K562 (cell line): Measurements from ENCODE around the gene TTC16. TPM values are rescaled to one million over a fixed set of nuclear protein-coding genes. Genes with fewer than 3 reads are reported as not detected.

ENCODE experiments used
- ARID3A ChIP-seq: IDR thresholded peaks from 2 replicates; pipeline ENCODE4 v1.6.1; 2012; ENCODE audit warnings: low read depth, low read length, improper control_type of control experiment, borderline replicate concordance
- ATF6 ChIP-seq: sonication (generic); formaldehyde crosslinking; IDR thresholded peaks from 2 replicates; pipeline ENCODE4 v1.4.0; 2020; ENCODE audit warnings: mild to moderate bottlenecking, missing genetic modification reagents
- BHLHE40 ChIP-seq: IDR thresholded peaks from 2 replicates; pipeline ENCODE4 v1.6.1; 2011; ENCODE audit warnings: low read length, improper control_type of control experiment
- CBFA2T2 ChIP-seq: fragments of 450-650 bp; conservative IDR thresholded peaks from 2 replicates; pipeline ENCODE4 v1.6.1; 2017; ENCODE audit warnings: mild to moderate bottlenecking
- CEBPG ChIP-seq, 3 experiments: fragments of 200-800 bp in 1 of 3; sonication (Bioruptor generic) in 1 of 3; sonication (generic) in 1 of 3; formaldehyde crosslinking in 1 of 3; IDR thresholded peaks in 2 of 3; conservative IDR thresholded peaks in 1 of 3; 2 replicates each; pipeline versions ENCODE4 v1.6.1 to v1.8.0; 2016 to 2022; ENCODE audit warnings: missing compliant biosample characterization in 2 of 3, missing genetic modification characterization in 2 of 3, mild to moderate bottlenecking in 1 of 3, missing genetic modification reagents in 1 of 3
- E2F3 ChIP-seq: fragments of 250-450 bp; sonication (Bioruptor Pico); IDR thresholded peaks from 2 replicates; pipeline ENCODE4 v1.4.0; 2020; ENCODE audit warnings: mild to moderate bottlenecking
- HMBOX1 ChIP-seq: sonication (generic); IDR thresholded peaks from 2 replicates; pipeline ENCODE4 v1.6.1; 2016
- JUND ChIP-seq, 2 experiments: IDR thresholded peaks; 2 replicates in 1 of 2; 3 replicates in 1 of 2; pipeline ENCODE4 v1.6.1; 2011; ENCODE audit warnings: borderline replicate concordance in 2 of 2, low read depth in 2 of 2, low read length in 2 of 2, improper control_type of control experiment in 1 of 2, missing biosample characterization in 1 of 2, missing genetic modification characterization in 1 of 2, missing genetic modification reagents in 1 of 2
- MEF2D ChIP-seq: conservative IDR thresholded peaks from 2 replicates; pipeline ENCODE4 v1.6.1; 2016; ENCODE audit warnings: low read depth, missing genetic modification characterization, missing compliant biosample characterization
- MTA2 ChIP-seq: fragments of 450-650 bp; IDR thresholded peaks from 2 replicates; pipeline ENCODE4 v1.6.1; 2016; ENCODE audit warnings: low read depth
- NR2C1 ChIP-seq, 2 experiments: fragments of 450-650 bp; IDR thresholded peaks; 2 replicates each; pipeline ENCODE4 v1.6.1; 2017; ENCODE audit warnings: mild to moderate bottlenecking in 2 of 2, antibody characterized with exemption in 1 of 2, inconsistent platforms in 1 of 2, missing compliant biosample characterization in 1 of 2, missing genetic modification characterization in 1 of 2
- NRF1 ChIP-seq, 2 experiments: fragments of 450-650 bp; IDR thresholded peaks in 1 of 2; conservative IDR thresholded peaks in 1 of 2; 2 replicates each; pipeline ENCODE4 v1.6.1; 2014; ENCODE audit warnings: mild to moderate bottlenecking in 2 of 2
- PHF8 ChIP-seq: fragments of 200-600 bp; sonication (generic); IDR thresholded peaks from 2 replicates; pipeline ENCODE4 v1.6.1; 2012; ENCODE audit warnings: mixed run types, mild to moderate bottlenecking, inconsistent platforms, low read length, moderate library complexity, borderline replicate concordance
- RBFOX2 ChIP-seq: fragments of 200-400 bp; formaldehyde crosslinking; IDR thresholded peaks from 2 replicates; pipeline ENCODE4 v1.6.1; 2017; ENCODE audit warnings: low read depth, mild to moderate bottlenecking, low read length, moderate library complexity
- ZBTB1 ChIP-seq: sonication (generic); formaldehyde crosslinking; IDR thresholded peaks from 2 replicates; pipeline ENCODE4 v1.8.1; 2023; ENCODE audit warnings: missing genetic modification reagents, low read depth, mild to moderate bottlenecking, borderline replicate concordance
- ZNF384 ChIP-seq: IDR thresholded peaks from 2 replicates; pipeline ENCODE4 v1.6.1; 2012; ENCODE audit warnings: low read depth, low read length, improper control_type of control experiment
- ZNF512 ChIP-seq: IDR thresholded peaks from 2 replicates; pipeline ENCODE4 v1.6.1; 2016; ENCODE audit warnings: missing genetic modification characterization, missing compliant biosample characterization
- ZNF584 ChIP-seq: fragments of 200-800 bp; sonication (Bioruptor generic); IDR thresholded peaks from 2 replicates; pipeline ENCODE4 v1.6.1; 2016; ENCODE audit warnings: low read depth, mild to moderate bottlenecking, missing genetic modification characterization, missing compliant biosample characterization
- polyA plus RNA-seq, 8 experiments: library from polyadenylated mRNA; depleted of rRNA in 4 of 8; stranded (reverse) in 5 of 8; unstranded in 3 of 8; fragments of >200 nt; fragmentation: Nextera tagmentation in 2 of 8; fragmentation: Illumina TruSeq in 1 of 8; extraction: Ambion mirVana in 2 of 8; extraction: Trizol in 1 of 8; gene quantifications; 2 replicates each; pipeline versions ENCODE4 v1.2.1 to v1.2.3, GENCODE V29; 2011 to 2014; ENCODE audit warnings: inconsistent platforms in 1 of 8, missing spikeins in 1 of 8
- total RNA-seq, 7 experiments: library from RNA; depleted of rRNA in 6 of 7; stranded (reverse); fragments of >200 nt in 6 of 7; fragmentation: Illumina TruSeq in 2 of 7; extraction: Trizol in 2 of 7; gene quantifications; 2 replicates each; pipeline versions ENCODE4 v1.2.1 to v1.2.3, GENCODE V29; 2011 to 2021; ENCODE audit warnings: low replicate concordance in 1 of 7

The TTC16 gene
- total and polyA plus RNA-seq, 9 of the 15 experiments (the other 6 are each of a cell fraction or from before 2014, with no cell fraction given), result 0.11 TPM; not detected in 8

- TF ChIP-seq ZNF512 (tag) (no peak), ZNF584 (CRISPR knock-in tag) (no peak), CEBPG (CRISPR knock-in tag; IDR thresholded peaks at IDR 0.05) (peak; percentile 94), CEBPG (tag; conservative IDR thresholded peaks at IDR 0.05 in 1 of 2, IDR thresholded peaks at IDR 0.05 in 1 of 2) (peak; percentile 81 to 90), PHF8 (no peak), ZNF384 (no peak), NRF1 (conservative IDR thresholded peaks at IDR 0.05 in 1 of 2, IDR thresholded peaks at IDR 0.05 in 1 of 2) (peak in 1 of 2 experiments; percentile 32; a peak in 1 of 4 replicates), MEF2D (tag) (no peak), ZBTB1 (CRISPR knock-in tag) (no peak), ATF6 (CRISPR knock-in tag) (no peak), NR2C1 (IDR thresholded peaks at IDR 0.05) (no peak), NR2C1 (tag; IDR thresholded peaks at IDR 0.05) (no peak), E2F3 (CRISPR knock-in tag) (no peak), BHLHE40 (no peak), ARID3A (no peak), RBFOX2 (peak; percentile 53; the same call in 1 of the 2 replicates), JUND (IDR thresholded peaks at IDR 0.05; ENCODE audit: borderline replicate concordance, low read depth, low read length) (peak; percentile 33), JUND (tag; IDR thresholded peaks at IDR 0.05; ENCODE audit: borderline replicate concordance, low read depth, low read length) (0 out of 3 replicates have a peak, but pooled peaks have one; percentile 10), CBFA2T2 (no peak), HMBOX1 (no peak), MTA2 (no peak)
Observed at GRCh38 chr9:127779136-127779981, 63.5 kb downstream of the TTC16 start (continued).
